GM10248 (cell line): Measurements from ENCODE around the gene IQSEC1.

Experiments
- CTCF ChIA-PET: fragments of 300-600 bp; sonication (Branson Sonifier 250); formaldehyde crosslinking; extraction: SDS; loops from one replicate; lab custom pipeline; 2021; ENCODE audit warnings: antibody characterized with exemption; lab: Yijun Ruan, JAX
- POLR2A ChIA-PET: fragments of 350-650 bp; sonication (Branson Sonifier 250); formaldehyde crosslinking; extraction: SDS; loops from one replicate; lab custom pipeline; 2020; ENCODE audit warnings: antibody characterized with exemption; lab: Yijun Ruan, JAX
- DNase-seq: peaks from one replicate; pipeline ENCODE4 v3.0.0; 2012; ENCODE audit errors: extremely low spot score
- CTCF ChIP-seq: IDR thresholded peaks from 2 replicates; pipeline ENCODE4 v1.5.1; 2012; ENCODE audit warnings: mild to moderate bottlenecking, low read depth; ENCODE audit errors: extremely low read depth, missing control alignments, control extremely low read depth

The IQSEC1 gene

GRCh38 chr3:12973827-12974226, 99.4 kb downstream of the IQSEC1 start:
- no peak for TF ChIP-seq CTCF
- no peak for DNase-seq
- ChIA-PET CTCF (interaction anchor here (0.9 to 15.2 kb wide), 4 partner anchors 9 to 223 kb away, joined by 3 to 163 read pairs (median 4); no protein-coding TSS in a partner anchor), POLR2A (no interaction called here)

DNA sequence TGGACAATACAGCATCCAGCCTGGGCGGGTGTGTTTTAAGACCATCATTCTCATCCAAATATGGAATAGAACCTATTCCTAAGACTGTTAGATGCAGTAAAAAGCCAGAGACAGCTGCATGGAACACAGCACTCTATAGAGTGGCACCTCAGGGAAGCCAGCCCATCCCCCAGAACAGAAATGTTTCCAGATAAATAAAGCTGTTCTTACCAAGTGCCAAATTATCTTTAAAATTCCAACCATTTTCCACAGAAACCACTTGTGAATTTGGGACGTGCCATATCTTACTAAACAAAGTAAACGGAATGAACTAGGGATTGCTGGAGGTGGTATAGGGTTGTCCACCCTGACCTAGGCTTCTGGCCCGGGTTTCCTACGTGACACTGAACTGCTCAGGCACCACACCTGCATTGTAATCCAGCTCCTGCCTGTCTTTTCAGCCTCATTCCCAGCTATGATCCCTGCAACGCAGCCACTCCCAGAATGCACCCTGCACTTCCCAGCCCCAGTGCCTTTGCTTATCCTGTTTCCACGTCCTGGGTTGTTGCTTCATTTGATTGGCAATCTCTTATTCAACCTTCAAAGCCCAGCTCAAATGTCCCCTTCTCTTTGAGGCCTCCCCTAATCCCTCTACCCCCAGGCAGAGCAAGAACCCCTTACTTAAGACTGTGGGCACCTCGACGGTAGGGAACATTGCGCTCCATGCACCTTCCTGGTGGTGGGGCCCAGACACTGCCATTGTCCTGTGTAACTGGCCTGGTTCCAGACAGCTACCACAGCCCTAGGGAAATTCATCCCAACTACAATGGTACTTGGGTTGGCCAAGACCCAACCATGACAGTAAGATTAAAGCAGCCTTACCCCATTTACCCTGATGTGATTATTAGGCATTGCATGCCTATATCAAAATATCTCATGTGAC, 100.2 kb downstream of the IQSEC1 start:
- CTCF ChIA-PET, result interaction anchor here (0.9 to 15.2 kb wide), 6 partner anchors 8 to 223 kb away, joined by 3 to 163 read pairs (median 4); no protein-coding TSS in a partner anchor

DNA sequence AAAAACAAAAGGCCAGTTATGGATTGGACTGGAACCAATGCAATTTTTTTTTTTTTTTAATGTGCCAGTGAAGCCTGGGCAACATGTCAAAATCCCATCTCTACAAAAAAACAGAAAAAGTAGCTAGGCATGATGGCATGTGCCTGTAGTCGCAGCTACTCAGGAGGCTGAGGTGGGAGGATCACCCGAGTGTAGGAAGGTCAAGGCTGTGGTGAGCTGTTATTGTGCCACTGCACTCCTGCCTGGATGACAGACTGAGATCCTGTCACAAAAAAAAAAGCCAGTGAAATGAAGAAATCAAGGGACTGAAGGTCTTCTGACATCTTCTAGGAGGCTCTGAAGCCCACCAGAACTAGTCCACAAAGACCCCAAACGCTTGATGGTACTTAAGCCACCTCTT, 101.2 kb downstream of the IQSEC1 start:
- TF ChIP-seq CTCF, result no peak
- POLR2A ChIA-PET, result interaction anchor here (0.6 kb wide), 1 partner anchor 218 kb away, joined by 4 read pairs; no protein-coding TSS in a partner anchor
- DNase-seq, result no peak
- CTCF ChIA-PET, result interaction anchor here (0.9 to 15.2 kb wide), 4 partner anchors 12 to 58 kb away, joined by 3 to 163 read pairs (median 7); no protein-coding TSS in a partner anchor

More for the DNA sequence above, 100.2 kb downstream of the IQSEC1 start:
- POLR2A ChIA-PET, result no interaction called here
- no peak for TF ChIP-seq CTCF
- no peak for DNase-seq

DNA sequence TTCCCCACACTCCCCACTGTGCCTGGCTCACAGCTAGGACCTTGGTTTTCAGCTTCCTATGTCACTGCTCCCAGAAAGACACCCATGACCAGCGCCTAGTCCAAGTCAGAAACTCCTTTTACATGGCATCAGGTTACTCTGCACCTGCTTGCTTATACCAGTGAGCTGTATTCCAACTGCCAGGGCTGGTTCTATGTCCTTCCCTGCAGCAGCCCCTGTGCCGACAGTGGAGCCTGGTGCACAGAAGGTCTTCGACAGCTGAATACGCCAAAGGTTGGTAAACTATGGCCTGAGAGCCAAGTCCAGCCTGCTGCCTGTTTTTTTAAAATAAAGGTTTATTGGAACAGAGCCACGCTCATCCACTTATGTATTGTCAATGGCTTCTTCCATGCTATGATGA, 102.5 kb downstream of the IQSEC1 start:
- ChIA-PET POLR2A (no interaction called here), CTCF (interaction anchor here (0.7 to 15.2 kb wide), 4 partner anchors 14 to 103 kb away, joined by 3 to 163 read pairs (median 8); no protein-coding TSS in a partner anchor)
- no peak for DNase-seq
- TF ChIP-seq CTCF, result no peak

- DNase-seq, result no peak
- TF ChIP-seq CTCF, result no peak
- CTCF ChIA-PET, result interaction anchor here (2.6 to 15.2 kb wide), 2 partner anchors 15 to 25 kb away, joined by 13 to 163 read pairs; no protein-coding TSS in a partner anchor
- POLR2A ChIA-PET, result no interaction called here
These were observed 103.7 kb downstream of the IQSEC1 start for GRCh38 chr3:12969486-12969885.

- ChIA-PET POLR2A (no interaction called here), CTCF (interaction anchor here (15.2 kb wide), 1 partner anchor 16 kb away, joined by 163 read pairs; no protein-coding TSS in a partner anchor)
- no peak for TF ChIP-seq CTCF
- DNase-seq, result no peak
These were observed 104.7 kb downstream of the IQSEC1 start for GRCh38 chr3:12968541-12968940.
